Activated CD8-positive, alpha-beta memory T cell treated with anti-CD3 and anti-CD28 coated beads, Interleukin-2, amount 50 U/mL, for 24 hours (primary cell): ENCODE measurements around the gene POMT1.

ENCODE experiments used
- DNase-seq: peaks from one replicate; pipeline ENCODE4 v3.0.0-alpha.2; 2020; ENCODE audit errors: extremely low read depth

The POMT1 gene

DNA sequence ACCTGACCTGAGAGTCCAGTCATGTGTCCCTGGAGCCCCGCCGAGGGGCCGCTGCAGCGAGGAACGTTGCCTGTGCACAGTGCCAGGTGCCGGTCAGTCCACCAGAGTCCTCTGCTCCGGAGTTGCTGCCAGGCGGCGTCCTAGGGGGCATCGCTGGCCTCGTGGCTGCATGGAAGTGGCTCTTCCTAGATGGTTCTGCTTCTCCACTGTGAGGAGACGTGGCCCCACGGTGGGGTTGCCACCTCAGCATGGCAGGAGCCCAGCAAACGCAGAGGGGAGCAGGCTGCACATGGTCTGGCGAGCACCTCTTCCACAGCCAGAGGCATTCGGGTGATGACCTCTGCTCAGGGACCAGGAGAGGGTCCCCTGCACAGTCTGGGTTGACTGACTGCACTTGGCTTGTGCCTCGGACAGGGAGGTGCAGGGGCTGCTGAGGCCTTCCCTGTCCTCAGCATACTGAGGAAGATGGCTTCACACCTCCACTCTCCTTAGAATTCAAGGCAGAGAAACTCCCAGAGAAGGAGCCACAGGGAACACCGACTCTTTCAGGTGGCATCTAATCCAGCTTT, 25.9 kb upstream of the POMT1 start:
- no peak for DNase-seq

GRCh38 chr9:131477367-131477766, 25.4 kb upstream of the POMT1 start:
- DNase-seq = no peak

DNA sequence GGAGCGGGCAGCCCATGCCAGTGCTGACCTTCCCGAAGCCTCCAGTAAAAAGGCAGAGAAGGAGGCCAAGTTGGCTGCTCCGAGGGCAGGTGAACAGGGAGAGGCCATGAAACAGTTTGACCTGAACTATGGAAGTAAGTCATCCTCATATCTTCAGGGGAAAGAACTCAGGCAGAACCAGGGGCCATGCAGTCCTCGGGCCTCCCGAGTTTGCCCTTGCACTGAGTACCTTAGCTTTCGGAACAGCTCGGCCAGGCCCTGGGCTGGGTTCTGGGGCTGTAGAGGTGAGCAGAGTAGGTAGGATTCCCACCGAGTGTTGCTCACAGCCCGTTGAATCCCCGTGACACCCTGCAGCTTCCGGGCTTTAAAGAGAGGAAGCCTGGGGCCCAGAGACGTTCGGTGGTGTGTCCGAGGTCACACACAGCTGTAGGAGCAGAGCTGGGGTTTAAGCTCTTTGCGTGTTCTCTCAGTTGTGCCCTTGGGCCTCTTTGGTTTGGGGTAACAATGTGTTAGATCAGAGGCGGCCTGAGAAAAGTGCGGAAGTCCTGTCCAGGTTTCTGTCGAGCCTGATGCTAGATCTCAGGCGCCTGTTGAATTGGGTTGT, 24.8 kb upstream of the POMT1 start:
- no peak for DNase-seq

GRCh38 chr9:131478421-131478868, 24.3 kb upstream of the POMT1 start:
- DNase-seq = no peak

- DNase-seq = no peak
Measured at GRCh38 chr9:131478911-131479310, 23.8 kb upstream of the POMT1 start.

- no peak for DNase-seq
Measured at GRCh38 chr9:131480258-131480657, 22.5 kb upstream of the POMT1 start.

GRCh38 chr9:131481441-131482342, 21.0 kb upstream of the POMT1 start:
- DNase-seq = no peak

DNA sequence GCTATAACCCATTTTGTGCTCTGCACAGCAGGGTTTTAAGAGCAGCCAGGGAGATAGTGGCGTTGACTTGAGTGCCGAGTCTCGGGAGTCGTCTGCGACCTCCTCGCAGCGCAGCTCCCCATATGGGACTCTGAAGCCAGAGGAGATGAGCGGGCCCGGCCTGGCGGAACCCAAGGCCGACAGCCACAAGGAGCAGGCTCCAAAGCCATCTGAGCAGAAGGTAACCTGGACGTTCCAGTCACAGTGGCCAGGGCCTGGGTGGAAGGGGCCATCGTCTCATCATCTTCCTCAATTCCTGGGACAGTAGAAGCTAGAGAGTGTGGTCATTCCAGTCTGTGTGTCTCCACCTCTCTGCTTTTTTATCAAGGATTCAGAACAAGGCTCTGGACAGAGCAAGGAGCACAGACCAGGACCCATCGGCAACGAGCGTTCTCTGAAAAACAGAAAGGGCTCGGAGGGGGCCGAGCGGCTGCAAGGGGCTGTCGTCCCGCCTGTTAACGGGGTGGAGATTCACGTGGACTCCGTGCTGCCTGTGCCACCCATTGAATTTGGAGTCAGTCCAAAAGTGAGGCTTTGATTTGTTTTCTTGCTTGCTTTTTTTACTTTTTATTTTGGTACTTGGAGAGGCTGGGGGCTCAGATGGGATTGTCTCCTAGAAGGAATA, 20.2 kb upstream of the POMT1 start:
- DNase-seq = no peak

DNA sequence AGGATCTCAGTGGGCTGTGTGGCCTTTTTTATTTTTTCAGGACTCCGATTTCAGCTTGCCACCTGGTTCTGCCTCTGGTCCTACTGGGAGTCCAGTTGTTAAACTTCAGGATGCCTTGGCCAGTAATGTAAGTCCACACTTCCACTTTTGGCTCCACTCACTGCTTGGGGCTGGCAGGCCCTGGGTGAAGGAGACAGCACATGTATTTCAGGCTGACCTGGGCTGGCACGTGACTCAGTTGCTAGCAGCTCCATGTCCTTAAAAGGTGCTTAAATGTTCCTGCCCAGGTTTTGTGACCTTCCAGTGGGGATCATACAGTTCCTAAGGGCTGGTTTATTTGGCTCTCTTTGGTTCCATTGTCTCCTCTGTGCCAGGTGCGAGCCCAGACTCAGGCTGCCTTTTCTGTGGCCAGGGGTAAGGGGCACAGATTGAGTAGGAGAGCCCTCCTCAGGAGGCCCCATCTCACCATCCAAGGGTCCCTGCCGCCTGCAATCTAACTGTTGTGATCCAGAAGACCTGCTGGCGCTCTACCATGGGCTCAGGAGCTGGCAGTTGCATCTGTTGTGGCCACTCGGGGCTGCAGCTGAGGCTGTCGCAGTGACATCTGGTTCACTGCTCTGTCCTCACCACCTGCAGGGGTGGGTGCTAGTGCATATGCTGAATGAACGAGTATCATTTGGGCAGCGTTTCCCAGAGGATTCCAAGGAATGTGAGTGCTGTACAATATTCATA, 19.2 kb upstream of the POMT1 start:
- no peak for DNase-seq

GRCh38 chr9:131484051-131484445, 18.7 kb upstream of the POMT1 start:
- no peak for DNase-seq

DNA sequence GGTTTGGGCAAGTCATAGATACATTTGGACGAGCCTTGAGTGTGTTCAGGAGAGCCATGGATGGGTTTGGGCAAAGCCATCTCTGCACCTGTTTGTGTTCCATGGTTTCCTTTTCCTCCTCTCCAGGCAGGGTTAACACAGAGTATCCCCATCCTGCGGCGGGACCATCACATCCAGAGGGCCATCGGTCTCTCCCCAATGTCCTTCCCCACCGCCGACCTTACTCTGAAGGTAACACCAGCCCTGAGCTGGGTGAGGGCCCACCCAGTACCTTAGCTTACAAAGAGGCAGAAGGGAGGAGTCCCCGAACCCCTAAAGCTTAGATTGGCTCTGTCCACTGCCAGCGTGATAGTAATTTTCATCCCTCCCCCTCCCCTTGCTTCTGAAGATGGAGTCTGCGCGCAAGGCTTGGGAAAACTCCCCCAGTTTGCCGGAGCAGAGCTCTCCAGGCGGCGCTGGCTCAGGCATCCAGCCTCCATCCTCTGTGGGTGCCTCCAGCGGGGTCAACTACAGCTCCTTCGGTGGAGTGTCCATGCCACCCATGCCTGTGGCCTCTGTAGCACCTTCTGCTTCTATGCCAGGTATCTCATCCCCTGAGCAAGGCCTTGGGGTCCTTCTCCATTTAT, 18.0 kb upstream of the POMT1 start:
- DNase-seq = no peak

- no peak for DNase-seq
Measured at GRCh38 chr9:131485206-131485605, 17.5 kb upstream of the POMT1 start.

DNA sequence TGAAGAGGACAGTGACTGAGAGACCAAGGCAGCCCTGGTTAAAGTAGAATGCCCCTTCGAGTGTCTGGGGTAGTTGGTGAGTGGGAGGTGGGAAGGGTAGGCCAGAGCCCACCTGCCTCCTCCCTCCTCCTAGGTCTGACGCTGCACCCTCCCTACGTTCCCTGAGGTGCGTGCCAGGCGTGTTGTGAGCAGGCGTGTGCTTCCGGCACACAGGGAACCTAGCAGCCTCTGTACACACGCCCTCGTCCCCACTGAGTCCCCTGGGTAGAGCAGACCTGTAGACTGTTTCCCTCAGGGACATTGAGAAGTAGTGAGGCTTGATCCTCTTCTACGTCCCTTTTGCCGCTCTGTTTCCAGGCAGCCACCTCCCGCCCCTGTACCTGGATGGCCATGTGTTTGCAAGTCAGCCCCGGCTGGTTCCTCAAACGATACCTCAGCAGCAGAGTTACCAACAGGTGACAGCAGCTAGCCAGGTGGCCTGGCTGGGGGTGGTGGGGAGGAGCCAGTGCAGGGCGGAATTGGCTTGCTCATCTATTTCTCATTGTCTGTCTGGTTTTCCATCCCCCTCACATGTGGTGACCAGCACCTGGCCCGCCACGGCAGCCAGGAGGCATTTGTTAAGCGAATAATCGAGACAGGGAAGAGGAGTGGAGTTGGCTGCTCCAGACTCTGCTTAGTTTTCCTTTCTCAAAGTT, 16.8 kb upstream of the POMT1 start:
- no peak for DNase-seq

GRCh38 chr9:131487001-131487400, 15.7 kb upstream of the POMT1 start:
- DNase-seq = no peak

DNA sequence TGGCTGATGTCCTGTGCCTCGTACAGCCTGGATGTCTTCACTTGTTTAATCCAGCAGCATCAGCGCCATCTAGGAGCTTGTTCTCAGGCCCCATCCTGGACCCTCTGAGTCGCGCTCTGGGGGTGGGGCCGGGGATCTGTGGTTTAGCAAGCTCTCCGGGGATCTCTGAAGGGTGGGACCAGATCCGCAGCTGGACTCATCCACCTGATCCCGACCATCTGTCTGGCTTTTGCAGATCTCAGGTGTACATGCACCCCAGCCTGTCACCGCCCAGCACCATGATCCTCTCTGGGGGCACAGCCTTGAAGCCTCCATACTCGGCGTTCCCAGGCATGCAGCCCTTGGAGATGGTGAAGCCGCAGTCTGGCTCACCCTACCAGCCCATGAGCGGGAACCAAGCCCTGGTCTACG, 15.1 kb upstream of the POMT1 start:
- DNase-seq = no peak

- no peak for DNase-seq
Measured at GRCh38 chr9:131490514-131490913, 12.2 kb upstream of the POMT1 start.

GRCh38 chr9:131491001-131491710, 11.6 kb upstream of the POMT1 start:
- DNase-seq = no peak

DNA sequence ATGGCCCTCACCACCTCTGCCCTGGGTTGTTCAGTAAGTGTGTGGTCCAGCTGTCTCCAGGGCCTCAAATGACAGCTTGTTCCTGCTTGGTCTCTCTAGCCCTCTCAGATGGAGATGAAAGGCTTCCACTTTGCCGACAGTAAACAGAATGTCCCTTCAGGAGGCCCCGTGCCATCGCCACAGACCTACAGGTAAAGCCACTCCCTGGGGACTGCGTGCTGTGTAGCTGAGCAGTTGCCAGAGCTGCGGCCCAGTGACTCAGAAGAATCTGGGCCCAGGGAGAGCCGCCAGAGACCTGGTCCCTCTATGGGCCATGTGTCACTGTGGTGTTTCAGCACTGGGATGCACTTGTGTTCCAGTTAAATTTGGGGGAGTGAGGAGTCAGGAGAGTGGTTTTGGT, 10.6 kb upstream of the POMT1 start:
- DNase-seq = no peak

DNA sequence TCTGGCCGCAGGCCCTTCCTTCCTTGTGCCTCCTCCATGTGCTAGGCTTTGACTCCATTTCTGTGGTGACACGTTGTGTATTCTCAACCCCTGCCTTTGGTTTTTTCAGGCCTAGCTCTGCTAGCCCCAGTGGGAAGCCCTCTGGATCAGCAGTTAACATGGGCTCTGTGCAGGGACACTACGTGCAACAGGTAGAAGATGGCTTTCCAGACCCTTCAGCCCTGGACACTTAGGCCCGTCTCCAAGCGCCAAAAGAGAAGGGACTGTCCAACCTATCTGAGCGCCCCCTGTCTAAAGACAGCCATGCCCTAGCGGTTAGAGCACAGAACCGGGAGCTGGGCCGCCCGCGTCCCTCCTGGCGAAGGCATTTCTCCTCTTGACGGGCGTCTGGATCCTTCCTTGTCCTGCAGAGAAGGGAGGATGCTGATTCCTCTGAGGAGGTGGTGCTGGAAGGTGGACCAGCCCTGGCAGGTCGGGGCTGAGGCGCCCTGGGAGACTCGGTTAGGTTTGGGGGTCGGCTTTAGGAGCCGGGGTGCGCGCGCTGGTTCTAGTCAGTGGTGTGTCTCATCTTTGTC, 8.3 kb upstream of the POMT1 start:
- no peak for DNase-seq

- no peak for DNase-seq
Measured at GRCh38 chr9:131495785-131496184, 6.9 kb upstream of the POMT1 start.
